Stomach (tissue), 9 donors: ENCODE measurements around the gene CHN2. TPM values are rescaled to one million over a fixed set of nuclear protein-coding genes. Genes with fewer than 3 reads are reported as not detected.

Experiments
- DNase-seq, 2 donors: peaks; one replicate each; pipeline versions ENCODE4 v3.0.0 to v3.0.0-alpha.2; 2013 to 2019
- H3K27ac ChIP-seq, 5 donors: fragments of 200-600 bp in 4 of 5; sonication (generic) in 4 of 5; one replicate each; pipeline ENCODE4 v1.5.1; 2013 to 2019; ENCODE audit warnings: mild to moderate bottlenecking in 1 of 5, moderate library complexity in 1 of 5
- H3K27me3 ChIP-seq, 3 donors: fragments of 200-600 bp; sonication (generic); one replicate each; pipeline ENCODE4 v1.5.1; 2017 to 2019; ENCODE audit warnings: mixed run types in 1 of 3
- H3K36me3 ChIP-seq, 4 donors: fragments of 200-600 bp; sonication (generic); 1 replicate in 3 of 4; 2 replicates in 1 of 4; pipeline ENCODE4 v1.5.1; 2016 to 2019
- H3K4me1 ChIP-seq, 4 donors: fragments of 200-600 bp; sonication (generic); one replicate each; pipeline ENCODE4 v1.5.1; 2016 to 2019
- H3K4me3 ChIP-seq, 4 donors: fragments of 200-600 bp; sonication (generic) in 3 of 4; one replicate each; pipeline ENCODE4 v1.5.1; 2016 to 2019; ENCODE audit warnings: mild to moderate bottlenecking in 1 of 4
- H3K9me3 ChIP-seq, 4 donors: fragments of 200-600 bp; sonication (generic); one replicate each; pipeline ENCODE4 v1.5.1; 2016 to 2019
- EP300 ChIP-seq: sonication (generic); formaldehyde crosslinking; IDR thresholded peaks from one replicate; pipeline ENCODE4 v1.6.1; 2017; ENCODE audit warnings: antibody characterized with exemption
- POLR2A ChIP-seq, 4 donors: fragments of 450-650 bp; IDR thresholded peaks; one replicate each; pipeline ENCODE4 v1.6.1; 2016; ENCODE audit warnings: antibody characterized with exemption in 4 of 4, control low read depth in 2 of 4, mild to moderate bottlenecking in 1 of 4, moderate library complexity in 1 of 4
- POLR2AphosphoS5 ChIP-seq, 3 donors: sonication (generic); formaldehyde crosslinking; IDR thresholded peaks; one replicate each; pipeline ENCODE4 v1.6.1; 2016; ENCODE audit warnings: antibody characterized with exemption in 3 of 3
- WGBS, 5 donors: extraction: QIAGEN DNeasy Blood & Tissue Kit in 3 of 5; methylation state at CpG; one replicate each; pipeline versions ENCODE4 v1.1.5 to v1.1.7; 2013 to 2018; 5-methylcytosine and 5-hydroxymethylcytosine counted together
- intact Hi-C: fragments of 100-400 bp; cut with DNase I; formaldehyde crosslinking; loops from one replicate; pipeline ENCODE4 v1.15.1; 2023; ENCODE audit warnings: low total_unique reads
- polyA plus RNA-seq, 3 donors: library from polyadenylated mRNA; stranded (reverse); fragments of 200-250 nt; gene quantifications; one replicate each; pipeline ENCODE4 v1.2.3, GENCODE V29; 2013
- total RNA-seq, 5 donors: library from RNA; depleted of rRNA; stranded (reverse); fragments of >200 nt; gene quantifications; one replicate each; pipeline versions ENCODE4 v1.1.0 to v1.2.3, GENCODE V29; 2014 to 2016
- TF ChIP-seq, protein P1 (sequence below), 7 experiments: fragments of 450-650 bp in 4 of 7; fragments of 200-600 bp in 3 of 7; sonication (generic) in 3 of 7; IDR thresholded peaks; one replicate each; pipeline ENCODE4 v1.5.1; 2016 to 2019; ENCODE audit warnings: antibody characterized with exemption in 7 of 7, control low read depth in 2 of 7, mild to moderate bottlenecking in 1 of 7
- donor health status: healthy with polysubstance abuse.
- donor health status: Bipolar disorder and iron deficiency.
- donor health status: healthy.

Gene CHN2
- total and polyA plus RNA-seq, 8 donors, result 2.4 to 47.8 (median 13.8) TPM

GRCh38 chr7:29431686-29432085, 237.1 kb downstream of the CHN2 start:
- Histone ChIP-seq H3K9me3 (no peaks in the 10 kb centered on the region), H3K4me3 (no peak overlapping the region), H3K4me1 (no peaks in the 10 kb centered on the region), H3K27ac (no peak overlapping the region), H3K27me3 (no peaks in the 10 kb centered on the region), H3K36me3 (no peaks in the 10 kb centered on the region)
- no peak for TF ChIP-seq POLR2A (IDR thresholded peaks at IDR 0.05)
- no peak for TF ChIP-seq POLR2AphosphoS5 (IDR thresholded peaks at IDR 0.05)
- TF ChIP-seq, protein P1, sequence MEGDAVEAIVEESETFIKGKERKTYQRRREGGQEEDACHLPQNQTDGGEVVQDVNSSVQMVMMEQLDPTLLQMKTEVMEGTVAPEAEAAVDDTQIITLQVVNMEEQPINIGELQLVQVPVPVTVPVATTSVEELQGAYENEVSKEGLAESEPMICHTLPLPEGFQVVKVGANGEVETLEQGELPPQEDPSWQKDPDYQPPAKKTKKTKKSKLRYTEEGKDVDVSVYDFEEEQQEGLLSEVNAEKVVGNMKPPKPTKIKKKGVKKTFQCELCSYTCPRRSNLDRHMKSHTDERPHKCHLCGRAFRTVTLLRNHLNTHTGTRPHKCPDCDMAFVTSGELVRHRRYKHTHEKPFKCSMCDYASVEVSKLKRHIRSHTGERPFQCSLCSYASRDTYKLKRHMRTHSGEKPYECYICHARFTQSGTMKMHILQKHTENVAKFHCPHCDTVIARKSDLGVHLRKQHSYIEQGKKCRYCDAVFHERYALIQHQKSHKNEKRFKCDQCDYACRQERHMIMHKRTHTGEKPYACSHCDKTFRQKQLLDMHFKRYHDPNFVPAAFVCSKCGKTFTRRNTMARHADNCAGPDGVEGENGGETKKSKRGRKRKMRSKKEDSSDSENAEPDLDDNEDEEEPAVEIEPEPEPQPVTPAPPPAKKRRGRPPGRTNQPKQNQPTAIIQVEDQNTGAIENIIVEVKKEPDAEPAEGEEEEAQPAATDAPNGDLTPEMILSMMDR (IDR thresholded peaks at IDR 0.05), result no peak
- no peak for TF ChIP-seq EP300
- no peak for DNase-seq
- intact Hi-C loops, result no loop called here
- 93 to 98% (median 95%) methylated on average over 3 of the region's 3 CpGs for WGBS, 5 donors

DNA sequence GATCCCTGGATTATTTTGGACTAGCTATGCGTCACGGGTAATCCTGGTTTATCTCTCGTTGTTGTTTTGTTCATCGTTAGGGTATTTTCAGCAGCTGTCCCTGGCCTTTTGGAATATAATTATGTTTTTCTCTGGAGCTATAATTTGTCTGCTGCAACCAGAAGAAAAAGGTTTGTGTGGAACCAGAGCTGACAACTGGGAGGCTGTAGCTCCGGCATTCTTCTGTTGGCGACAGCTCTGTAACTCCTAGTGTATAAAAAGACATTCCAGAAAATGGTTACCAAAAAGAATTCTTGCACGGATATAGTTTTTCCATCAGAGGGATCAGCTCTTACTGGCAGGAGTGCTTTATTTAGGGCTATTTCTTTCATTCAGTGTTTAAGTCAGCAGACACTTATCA, 238.1 kb downstream of the CHN2 start:
- no peaks in the 10 kb centered on the region for H3K36me3 ChIP-seq
- TF ChIP-seq POLR2AphosphoS5 (IDR thresholded peaks at IDR 0.05), result no peak
- TF ChIP-seq EP300, result no peak
- TF ChIP-seq, protein P1 (IDR thresholded peaks at IDR 0.05), result no peak
- TF ChIP-seq POLR2A (IDR thresholded peaks at IDR 0.05), result no peak
- H3K27me3 ChIP-seq, result no peaks in the 10 kb centered on the region
- H3K4me3 ChIP-seq, result no peak overlapping the region
- intact Hi-C loops, result no loop called here
- H3K27ac ChIP-seq, result no peak overlapping the region
- WGBS, 5 donors, result 72 to 84% (median 79%) methylated on average over 7 of the region's 7 CpGs
- DNase-seq, result no peak
- no peaks in the 10 kb centered on the region for H3K4me1 ChIP-seq
- no peaks in the 10 kb centered on the region for H3K9me3 ChIP-seq

DNA sequence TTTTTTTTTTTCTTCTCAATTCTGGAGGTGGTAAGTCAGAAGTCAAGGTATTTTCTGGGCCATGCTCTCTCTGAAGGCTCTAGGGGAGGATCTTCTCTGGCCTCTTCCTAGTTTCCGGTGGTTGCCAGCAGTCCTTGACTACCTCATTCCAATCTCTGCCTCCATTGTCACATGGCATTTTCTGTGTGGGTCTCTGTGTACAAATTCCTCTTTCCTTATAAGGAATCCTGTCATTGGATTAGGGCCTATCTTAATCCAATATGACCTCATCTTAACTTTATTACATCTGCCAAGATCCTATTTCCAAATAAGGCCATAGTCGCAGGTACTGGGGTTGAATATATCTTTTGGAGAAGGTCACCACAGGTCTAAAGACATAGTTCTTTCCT, 239.8 kb downstream of the CHN2 start:
- H3K27ac ChIP-seq, result no peak overlapping the region
- no peaks in the 10 kb centered on the region for H3K27me3 ChIP-seq
- intact Hi-C loops, result no loop called here
- no peaks in the 10 kb centered on the region for H3K4me1 ChIP-seq
- no peaks in the 10 kb centered on the region for H3K9me3 ChIP-seq
- TF ChIP-seq POLR2AphosphoS5 (IDR thresholded peaks at IDR 0.05) (no peak), EP300 (no peak), POLR2A (IDR thresholded peaks at IDR 0.05) (no peak)
- TF ChIP-seq, protein P1 (IDR thresholded peaks at IDR 0.05), result no peak
- H3K4me3 ChIP-seq, result no peak overlapping the region
- no peaks in the 10 kb centered on the region for H3K36me3 ChIP-seq
- DNase-seq, result no peak
- WGBS, 5 donors, result 58 to 71% (median 63%) methylated on average over 2 of the region's 2 CpGs

GRCh38 chr7:29435167-29435566, 240.6 kb downstream of the CHN2 start:
- Histone ChIP-seq H3K4me1 (no peaks in the 10 kb centered on the region), H3K36me3 (no peaks in the 10 kb centered on the region), H3K4me3 (no peak overlapping the region), H3K27me3 (no peaks in the 10 kb centered on the region), H3K27ac (no peak overlapping the region), H3K9me3 (no peaks in the 10 kb centered on the region)
- intact Hi-C loops, result no loop called here
- DNase-seq, result no peak
- no peak for TF ChIP-seq POLR2A (IDR thresholded peaks at IDR 0.05)
- no peak for TF ChIP-seq POLR2AphosphoS5 (IDR thresholded peaks at IDR 0.05)
- TF ChIP-seq, protein P1 (IDR thresholded peaks at IDR 0.05), result no peak
- TF ChIP-seq EP300, result no peak
